Measurements from ENCODE around the gene RAB17.

The RAB17 gene

DNA sequence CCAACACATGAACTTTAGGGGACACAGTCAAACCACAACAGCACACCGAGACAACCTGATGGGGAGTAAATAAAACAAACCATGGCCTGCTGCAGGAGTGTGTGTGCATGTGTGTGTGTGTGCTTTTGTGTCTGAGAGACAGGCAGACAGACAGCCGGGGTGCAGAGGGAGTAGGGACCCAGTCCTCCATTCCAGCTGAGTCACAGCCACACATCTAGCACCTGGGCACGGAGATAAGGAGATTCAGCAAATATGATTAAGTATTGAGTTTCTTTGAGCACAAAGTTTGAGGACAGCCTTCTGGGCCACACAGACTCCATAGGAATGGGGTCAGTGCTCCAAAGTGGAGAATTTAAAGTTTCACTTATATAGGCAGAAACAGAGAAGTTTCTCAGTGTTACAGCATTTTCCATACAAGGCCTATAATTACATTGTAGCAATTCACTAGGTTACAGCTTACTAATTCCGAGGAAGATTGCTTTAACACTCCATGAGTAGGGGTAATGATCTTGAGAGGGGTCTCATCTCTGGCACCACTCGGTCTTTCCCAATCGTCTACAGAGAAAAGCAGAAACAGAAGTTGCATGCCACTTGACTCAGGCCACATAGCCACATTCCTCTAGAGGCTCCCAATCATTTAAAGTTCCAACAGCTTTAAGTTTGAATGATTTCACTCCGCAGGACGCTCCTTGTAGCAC, 55.0 kb downstream of the RAB17 start:
- peak in 1 of 2 donors; percentile 21 for DNase-seq

DNA sequence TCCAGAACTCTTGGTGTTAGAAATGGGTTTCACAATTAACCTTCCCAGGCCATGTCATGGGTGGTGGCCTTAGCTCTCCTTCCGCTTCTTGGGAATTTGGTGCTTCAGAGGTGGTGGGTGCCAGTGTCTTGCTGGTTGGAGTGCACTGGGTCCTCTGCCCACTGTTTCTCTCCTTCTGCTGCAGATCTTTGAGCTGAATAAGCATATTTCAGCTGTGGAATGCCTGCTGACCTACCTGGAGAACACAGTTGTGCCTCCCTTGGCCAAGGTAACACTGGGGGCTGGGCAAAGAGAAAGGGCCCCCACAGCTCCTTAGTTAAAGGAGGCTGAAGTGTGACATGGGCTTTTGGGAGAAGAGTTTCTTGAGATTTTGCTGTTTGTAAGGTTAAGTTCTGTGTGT, 56.2 kb downstream of the RAB17 start:
- no peak for DNase-seq

DNA sequence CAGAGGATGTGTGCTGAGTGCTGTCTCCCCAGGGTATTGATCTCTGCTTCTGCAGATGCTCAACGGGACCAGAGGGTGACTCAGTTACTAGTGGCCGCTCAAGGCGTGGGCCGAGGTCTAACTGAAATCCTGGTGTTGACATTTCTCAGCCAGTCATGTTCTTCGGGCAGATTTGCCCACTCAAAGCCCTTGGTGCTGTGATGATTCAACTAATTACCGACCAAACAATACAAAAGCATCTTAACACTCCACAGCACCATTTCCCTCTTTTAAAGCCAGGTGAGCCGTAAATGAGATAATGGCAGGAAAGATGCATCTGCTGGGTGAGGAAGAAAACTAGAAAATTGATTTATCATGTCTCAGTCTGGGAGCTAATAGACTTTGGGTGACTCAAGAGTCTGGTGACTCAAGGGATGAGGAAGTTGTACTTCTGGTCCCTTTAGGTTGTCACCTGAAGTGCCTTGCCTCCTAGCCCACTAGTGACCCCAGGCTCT, 56.8 kb downstream of the RAB17 start:
- DNase-seq: peak; percentile 21 to 43

DNA sequence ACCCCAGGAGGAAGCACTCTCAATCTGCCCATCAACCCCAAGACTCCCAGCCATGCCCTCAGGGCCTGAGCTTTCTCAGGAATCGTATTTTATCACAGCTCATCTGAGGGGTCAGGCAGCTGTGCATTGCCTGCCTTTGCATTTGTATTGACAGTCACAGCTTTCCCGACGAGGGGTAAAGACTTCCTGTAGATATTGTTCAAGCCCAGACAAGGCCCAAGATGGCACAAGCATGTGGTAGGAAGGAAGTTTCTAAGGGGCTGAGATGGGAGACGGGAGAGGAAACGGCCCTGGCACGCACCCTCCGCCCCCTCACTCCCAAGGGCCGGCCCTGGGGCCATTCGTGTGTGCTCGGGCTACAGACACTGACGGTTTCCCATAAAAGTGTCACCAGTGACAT, 58.4 kb downstream of the RAB17 start:
- DNase-seq: no peak

DNA sequence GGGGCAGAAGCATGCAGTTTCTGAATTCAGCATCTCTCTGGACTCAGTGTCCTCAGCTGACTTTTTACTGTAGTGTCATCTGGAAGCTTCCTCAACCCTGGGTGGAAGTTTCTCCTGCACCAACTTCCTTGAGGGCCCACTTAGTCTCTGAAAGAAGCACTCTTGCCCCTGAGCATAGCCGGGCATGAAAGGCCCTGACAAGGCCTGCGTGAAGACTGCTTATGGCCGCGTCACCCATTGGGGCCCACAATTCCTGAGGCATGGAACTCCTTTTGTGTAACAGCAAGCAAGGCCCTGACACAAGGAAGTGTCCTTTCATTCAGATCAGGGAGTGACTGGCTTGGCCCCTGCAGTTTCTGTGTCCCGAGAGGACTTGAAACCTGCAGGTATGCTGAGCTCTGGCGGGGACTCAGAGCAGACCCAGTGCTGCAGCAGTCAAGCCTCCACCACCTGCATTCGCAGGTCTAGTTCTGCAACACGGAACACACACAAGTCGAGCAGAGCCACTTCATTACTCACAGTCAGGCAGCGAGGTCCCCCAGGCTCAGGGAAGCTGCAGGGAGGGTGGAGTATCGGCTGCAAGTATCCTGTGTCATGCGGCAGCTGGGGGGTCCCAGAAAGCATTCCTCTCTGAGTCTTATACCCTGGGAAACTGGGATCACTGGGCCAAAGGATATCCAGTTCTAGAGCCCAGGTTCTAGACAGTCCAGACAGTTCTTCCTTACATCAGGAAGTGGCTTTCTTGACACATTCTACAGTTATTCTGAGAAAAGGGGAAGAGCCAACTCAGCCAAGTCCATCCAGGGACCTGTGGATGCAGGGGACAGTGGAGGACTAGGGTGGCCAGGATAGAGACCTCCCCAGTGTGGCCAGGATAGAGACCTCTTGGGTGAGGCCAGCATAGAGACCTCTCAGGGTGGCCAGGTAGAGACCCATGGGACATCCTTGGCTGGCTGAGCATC, 59.8 kb downstream of the RAB17 start:
- peak; percentile 29 to 31 for DNase-seq

DNA sequence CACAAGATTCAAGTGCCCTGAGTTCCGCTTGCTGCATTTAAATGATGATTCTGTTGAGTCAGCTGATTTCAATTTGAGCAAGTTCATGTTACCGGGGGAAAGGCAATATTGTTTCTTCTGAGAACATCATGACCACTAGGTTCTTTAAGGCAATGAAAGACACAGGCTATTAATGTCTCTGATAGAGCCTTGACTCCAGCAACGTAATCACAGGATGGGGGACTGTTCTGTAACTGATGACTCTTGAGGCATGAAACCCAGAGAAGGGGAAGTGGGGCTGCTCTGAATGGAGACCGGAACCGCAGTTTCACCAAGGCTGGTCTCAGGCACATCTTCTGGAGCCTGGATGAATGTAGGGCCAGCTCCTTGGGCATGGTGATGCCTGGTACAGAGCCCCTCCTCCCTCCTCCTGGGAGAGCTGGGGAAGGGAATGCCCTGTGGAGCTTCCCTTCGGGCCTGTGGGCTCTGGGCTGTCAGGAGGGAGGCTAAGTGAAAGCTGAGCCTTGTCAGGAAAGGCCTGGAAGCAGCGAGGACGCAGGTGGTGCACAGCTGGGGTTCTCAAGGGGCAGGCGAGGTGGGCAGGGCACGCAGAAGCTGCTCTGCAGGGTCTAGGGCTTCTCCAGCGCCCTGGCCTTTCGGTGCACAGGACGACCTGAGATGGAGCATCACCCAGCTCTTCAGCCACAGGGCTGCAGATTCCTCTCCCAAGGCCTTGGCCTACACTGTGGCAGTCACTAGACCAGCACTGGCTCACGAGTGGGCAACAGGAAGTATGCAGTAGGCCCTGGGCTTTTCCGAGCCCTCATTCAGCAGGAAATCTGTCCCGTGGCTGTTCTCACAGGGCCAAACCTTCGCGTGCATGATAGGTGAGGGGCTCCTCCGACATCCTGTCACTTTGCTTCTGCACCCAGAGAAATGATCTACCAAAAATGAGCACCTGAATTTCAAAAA, 60.8 kb downstream of the RAB17 start:
- DNase-seq: peak; percentile 49 to 57

DNA sequence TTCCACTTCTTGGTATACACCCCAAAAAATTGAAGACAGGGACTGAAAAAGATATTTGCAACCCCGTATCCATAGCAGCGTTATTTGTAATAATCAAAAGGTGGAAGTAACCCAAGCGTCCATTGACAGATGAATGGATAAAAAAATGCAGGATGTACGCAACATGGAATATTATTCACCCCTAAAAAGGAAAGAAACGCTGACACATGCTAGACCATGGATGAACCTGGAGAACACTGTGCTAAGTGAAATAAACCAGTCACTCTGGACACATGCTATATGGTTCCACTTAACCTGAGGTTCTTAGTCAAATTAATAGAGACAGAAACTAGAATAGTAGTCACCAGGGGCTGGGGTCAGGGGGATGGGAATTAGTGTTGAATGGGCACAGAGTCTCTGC, 62.8 kb downstream of the RAB17 start:
- DNase-seq: no peak

DNA sequence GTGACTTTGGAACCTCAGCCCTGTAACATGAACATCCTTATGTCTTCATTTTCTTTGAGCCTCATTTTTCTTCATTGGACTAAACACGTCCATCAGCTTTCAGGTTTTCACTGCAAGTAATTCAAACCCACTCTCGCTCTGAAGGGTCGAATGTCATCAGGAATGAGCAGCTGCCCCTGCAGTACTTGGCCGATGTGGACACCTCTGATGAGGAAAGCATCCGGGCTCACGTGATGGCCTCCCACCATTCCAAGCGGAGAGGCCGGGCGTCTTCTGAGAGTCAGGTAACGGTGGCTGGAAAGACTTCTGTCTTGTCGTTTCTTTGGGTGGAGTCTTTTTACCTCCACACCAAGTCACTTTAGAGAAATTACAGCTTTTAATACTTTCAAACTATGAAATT, 63.3 kb downstream of the RAB17 start:
- DNase-seq: no peak

DNA sequence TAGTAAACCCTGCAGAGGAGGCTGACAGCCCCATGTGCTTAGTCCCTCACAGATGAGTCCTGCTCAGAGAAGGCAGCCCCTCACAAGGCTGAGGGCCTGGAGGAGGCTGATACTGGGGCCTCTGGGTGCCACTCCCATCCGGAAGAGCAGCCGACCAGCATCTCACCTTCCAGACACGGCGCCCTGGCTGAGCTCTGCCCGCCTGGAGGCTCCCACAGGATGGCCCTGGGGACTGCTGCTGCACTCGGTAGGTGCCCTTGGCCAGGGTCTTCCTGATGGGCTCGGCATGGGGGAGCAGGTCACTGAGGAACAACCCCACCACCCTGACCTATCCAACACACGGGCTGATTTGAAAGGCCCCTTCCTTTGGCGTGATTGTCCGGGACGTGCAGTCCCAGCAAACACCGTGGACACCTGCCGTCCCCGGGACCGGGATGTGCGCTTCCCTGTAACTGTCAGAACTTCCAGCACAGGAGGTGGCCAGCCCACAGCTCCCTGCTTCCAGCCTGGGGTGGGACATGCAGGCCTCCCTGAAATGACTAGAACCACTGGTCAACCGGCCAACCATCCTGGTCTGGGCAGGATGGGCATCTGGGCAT, 64.9 kb downstream of the RAB17 start:
- DNase-seq: no peak

DNA sequence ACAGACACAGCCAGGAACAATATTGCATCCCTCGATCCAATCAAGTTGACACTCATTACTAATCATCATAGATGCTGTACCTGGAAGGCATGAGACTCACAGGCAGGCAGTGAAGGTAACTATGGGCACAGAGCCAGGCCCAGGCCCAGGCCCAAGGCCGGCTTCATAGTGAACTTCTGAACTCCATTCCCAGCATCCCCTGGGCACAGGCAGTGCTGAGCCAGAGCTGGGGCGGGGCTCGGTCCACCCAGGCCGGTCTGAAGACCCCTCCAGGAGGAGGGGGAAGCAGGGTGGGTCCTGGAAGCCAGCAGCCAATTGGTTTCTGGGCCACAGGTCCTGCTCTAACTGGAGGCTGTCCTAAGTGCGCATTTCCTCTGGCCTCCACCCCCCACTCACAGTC, 65.9 kb downstream of the RAB17 start:
- no peak for DNase-seq
